GM12878 (cell line): ENCODE data around the gene RASGRF1. TPM values are rescaled to one million over a fixed set of nuclear protein-coding genes. Genes with fewer than 3 reads are reported as not detected.

Source experiments
- ATAC-seq: fragments of 200-7000 bp; cut with Tn5 transposase; 3 replicates; pipeline ENCODE4 v1.9.1; 2020; ENCODE audit warnings: mild to moderate bottlenecking, moderate library complexity
- BruUV-seq: library from RNA; stranded (reverse); fragments of 400-500 nt; replicated peaks from 2 replicates; lab custom pipeline; 2021; lab: Mats Ljungman, UMichigan
- CTCF ChIA-PET: fragments of 300-600 bp; sonication (Branson Sonifier 250); formaldehyde crosslinking; extraction: SDS; loops from one replicate; lab custom pipeline; 2021; ENCODE audit warnings: inconsistent platforms; lab: Yijun Ruan, JAX
- POLR2A ChIA-PET: fragments of 350-600 bp; formaldehyde crosslinking; extraction: SDS; loops from one replicate; lab custom pipeline; 2021; ENCODE audit warnings: inconsistent platforms; lab: Charles Lee
- RAD21 ChIA-PET: fragments of 300-600 bp; sonication (Branson Sonifier 250); formaldehyde crosslinking; loops from one replicate; lab custom pipeline; 2023; ENCODE audit warnings: antibody characterized with exemption; ENCODE audit not compliant: unreplicated experiment; lab: Charles Lee
- SMC1A ChIA-PET: fragments of 300-600 bp; sonication (Branson Sonifier 250); formaldehyde crosslinking; loops from one replicate; lab custom pipeline; 2023; ENCODE audit not compliant: unreplicated experiment, uncharacterized antibody; lab: Charles Lee
- DNase-seq: peaks from one replicate; pipeline ENCODE4 v3.0.0-alpha.2; 2011; ENCODE audit warnings: low read depth, low spot score
- FAIRE-seq: peaks from 3 replicates; lab custom pipeline; 2011; peaks lifted over from hg19 to GRCh38; lab: Jason Lieb, UNC
- H2AFZ ChIP-seq: 2 replicates; pipeline ENCODE4 v1.6.0; 2011; ENCODE audit warnings: low read depth, low read length, control low read depth; ENCODE audit not compliant: control insufficient read depth
- H3K27ac ChIP-seq: 2 replicates; pipeline ENCODE4 v1.5.1; 2011; ENCODE audit warnings: control low read depth; ENCODE audit not compliant: control insufficient read depth, insufficient read depth
- H3K27me3 ChIP-seq, 2 experiments: replicated peaks in 1 of 2; 2 replicates each; pipeline versions ENCODE4 v1.6.0 to v1.6.1; 2011; ENCODE audit warnings: low read length in 1 of 2; ENCODE audit not compliant: control insufficient read depth in 2 of 2, insufficient read depth in 2 of 2
- H3K36me3 ChIP-seq, 2 experiments: 2 replicates each; pipeline ENCODE4 v1.5.1; 2011; ENCODE audit warnings: low read length in 1 of 2; ENCODE audit not compliant: control insufficient read depth in 2 of 2, insufficient read depth in 2 of 2
- H3K4me1 ChIP-seq: 2 replicates; pipeline ENCODE4 v1.6.1; 2011; ENCODE audit warnings: mild to moderate bottlenecking, low read length, moderate library complexity, mixed read lengths; ENCODE audit not compliant: control insufficient read depth, insufficient read depth
- H3K4me2 ChIP-seq: 2 replicates; pipeline ENCODE4 v1.6.0; 2011; ENCODE audit warnings: control low read depth; ENCODE audit not compliant: control insufficient read depth, insufficient read depth
- H3K4me3 ChIP-seq: fragments of 200-600 bp; sonication (generic); 2 replicates; pipeline ENCODE4 v1.5.1; 2016
- H3K79me2 ChIP-seq: 2 replicates; pipeline ENCODE4 v1.6.0; 2011; ENCODE audit warnings: low read length; ENCODE audit not compliant: control insufficient read depth, insufficient read depth
- H3K9ac ChIP-seq: 2 replicates; pipeline ENCODE4 v1.8.0; 2011; ENCODE audit warnings: low read length, control low read depth, mixed read lengths; ENCODE audit not compliant: control insufficient read depth, insufficient read depth
- H3K9me3 ChIP-seq: replicated peaks from 3 replicates; pipeline ENCODE4 v1.5.1; 2011; ENCODE audit warnings: mild to moderate bottlenecking, low read length; ENCODE audit not compliant: control insufficient read depth, insufficient read depth
- H4K20me1 ChIP-seq: 2 replicates; pipeline ENCODE4 v1.6.0; 2011; ENCODE audit not compliant: control insufficient read depth, insufficient read depth
- BRCA1 ChIP-seq: IDR thresholded peaks from 2 replicates; pipeline ENCODE4 v1.6.1; 2011; ENCODE audit warnings: low read depth, low read length, improper control_type of control experiment
- CEBPB ChIP-seq, 2 experiments: fragments of 150-350 bp in 1 of 2; IDR thresholded peaks; 2 replicates each; pipeline ENCODE4 v1.6.1; 2012 to 2014; ENCODE audit warnings: low read depth in 2 of 2, low read length in 2 of 2, borderline replicate concordance in 1 of 2, inconsistent platforms in 1 of 2
- CREB1 ChIP-seq: IDR thresholded peaks from 2 replicates; pipeline ENCODE4 v1.6.1; 2012; ENCODE audit warnings: low read depth, mild to moderate bottlenecking, inconsistent platforms
- ESRRA ChIP-seq: IDR thresholded peaks from 2 replicates; pipeline ENCODE4 v1.6.1; 2012; ENCODE audit warnings: mild to moderate bottlenecking, low read length, improper control_type of control experiment
- IRF4 ChIP-seq: IDR thresholded peaks from 2 replicates; pipeline ENCODE4 v1.6.1; 2011; ENCODE audit warnings: low read depth, low read length
- JUNB ChIP-seq: IDR thresholded peaks from 2 replicates; pipeline ENCODE4 v1.6.1; 2016; ENCODE audit warnings: antibody characterized with exemption, mild to moderate bottlenecking
- MYC ChIP-seq: IDR thresholded peaks from 2 replicates; pipeline ENCODE4 v1.6.1; 2011; ENCODE audit warnings: mild to moderate bottlenecking, low read length, moderate library complexity, inconsistent platforms; ENCODE audit not compliant: insufficient read depth, insufficient replicate concordance, insufficient read length, severe bottlenecking
- NFYA ChIP-seq: IDR thresholded peaks from 2 replicates; pipeline ENCODE4 v1.6.1; 2011; ENCODE audit warnings: low read depth, mild to moderate bottlenecking, low read length, improper control_type of control experiment, borderline replicate concordance
- RELA ChIP-seq: fragments of 450-650 bp; IDR thresholded peaks from 2 replicates; pipeline ENCODE4 v1.8.0; 2014; ENCODE audit warnings: borderline replicate concordance; ENCODE audit not compliant: partially characterized antibody
- ZNF687 ChIP-seq: fragments of 450-650 bp; IDR thresholded peaks from 2 replicates; pipeline ENCODE4 v1.6.1; 2017; ENCODE audit warnings: mild to moderate bottlenecking, moderate library complexity
- WGBS: methylation state at CpG from one replicate; pipeline ENCODE4 v1.1.6; 2016; ENCODE audit warnings: low lambda C conversion rate; ENCODE audit not compliant: insufficient replicate concordance, insufficient coverage; ENCODE audit errors: missing lambda C conversion rate; 5-methylcytosine and 5-hydroxymethylcytosine counted together
- in situ Hi-C: fragments of 300-500 bp; cut with MboI; formaldehyde crosslinking; loops from 9 replicates; pipeline ENCODE4 v1.14.3; 2018; ENCODE audit warnings: mixed read lengths
- intact Hi-C: fragments of 100-400 bp; cut with micrococcal nuclease; formaldehyde crosslinking; loops from one replicate; pipeline ENCODE4 v1.14.2; 2022; ENCODE audit not compliant: unreplicated experiment
- polyA plus RNA-seq, 11 experiments: library from polyadenylated mRNA; depleted of rRNA in 4 of 11; unstranded in 6 of 11; stranded (reverse) in 5 of 11; fragments of >200 nt; fragmentation: Nextera tagmentation in 4 of 11; fragmentation: Illumina TruSeq in 1 of 11; extraction: Ambion mirVana in 4 of 11; extraction: Trizol in 1 of 11; gene quantifications; 1 replicate in 1 of 11; 2 replicates in 10 of 11; pipeline versions ENCODE4 v1.2.1 to v1.2.3, GENCODE V29; 2011 to 2016; ENCODE audit warnings: inconsistent platforms in 2 of 11, missing spikeins in 2 of 11, low read depth in 1 of 11
- total RNA-seq, 4 experiments: library from RNA; depleted of rRNA in 3 of 4; stranded (reverse); fragments of >200 nt in 3 of 4; fragmentation: Illumina TruSeq in 1 of 4; extraction: Trizol in 1 of 4; gene quantifications; 2 replicates each; pipeline versions ENCODE4 v1.2.1 to v1.2.3, GENCODE V29; 2013 to 2021

The RASGRF1 gene
- total and polyA plus RNA-seq, 10 of the 15 experiments (the other 5 are each of a cell fraction or from before 2014, with no cell fraction given), result 0.20 to 1.9 (median 0.86) TPM

GRCh38 chr15:78950902-78951840 lies 139.4 kb downstream of the RASGRF1 start (continued):
- no peak for TF ChIP-seq IRF4

- 91% methylated on average over 9 of the region's 9 CpGs for WGBS
- Histone ChIP-seq H4K20me1 (no peaks in the 10 kb centered on the region), H2AFZ (no peak overlapping the region), H3K9ac (no peak overlapping the region), H3K79me2 (no peaks in the 10 kb centered on the region)
- CTCF ChIA-PET, result interaction anchor here (1.6 kb wide), 1 partner anchor 50 kb away, joined by 3 read pairs; no protein-coding TSS in a partner anchor
- DNase-seq, result no peak
- TF ChIP-seq RELA (no peak), ESRRA (no peak)
- TF ChIP-seq, all 136 proteins: peak for 0
- no peak for ATAC-seq
- FAIRE-seq, result no peak
- Histone ChIP-seq H3K27me3 (no peaks in the 10 kb centered on the region; a peak in 1 of 4 replicates), H3K4me2 (no peak overlapping the region), H3K27ac (no peak overlapping the region), H3K36me3 (no peaks in the 10 kb centered on the region), H3K4me3 (no peak overlapping the region), H3K9me3 (no peaks in the 10 kb centered on the region), H3K4me1 (peaks cover 12% of the 10 kb centered on the region)
- in situ Hi-C loops, result no loop called here
- SMC1A ChIA-PET, result interaction anchor here (0.6 to 1.6 kb wide), 3 partner anchors 8 to 28 kb away, joined by 4 to 5 read pairs (median 5); no protein-coding TSS in a partner anchor
- intact Hi-C loops, result no loop called here
- RAD21 ChIA-PET, result interaction anchor here (1.4 kb wide), 1 partner anchor 27 kb away, joined by 3 read pairs; no protein-coding TSS in a partner anchor
- POLR2A ChIA-PET, result no interaction called here
- BruUV-seq, result no TSS peak
These were observed 140.2 kb downstream of the RASGRF1 start for GRCh38 chr15:78950343-78950742.

- Histone ChIP-seq H3K36me3 (no peaks in the 10 kb centered on the region), H3K27me3 (no peaks in the 10 kb centered on the region; a peak in 1 of 4 replicates), H3K27ac (no peak overlapping the region), H2AFZ (no peak overlapping the region), H4K20me1 (no peaks in the 10 kb centered on the region), H3K9me3 (no peaks in the 10 kb centered on the region), H3K4me1 (peaks cover 12% of the 10 kb centered on the region), H3K79me2 (peaks cover 8% of the 10 kb centered on the region), H3K4me3 (no peak overlapping the region), H3K4me2 (no peak overlapping the region), H3K9ac (no peak overlapping the region)
- 9% methylated on average over 1 of the region's 1 CpG for WGBS
- BruUV-seq, result no TSS peak
- ATAC-seq (no peak), DNase-seq (no peak), FAIRE-seq (no peak)
- ChIA-PET CTCF (interaction anchor here (1.6 kb wide), 1 partner anchor 51 kb away, joined by 3 read pairs; no protein-coding TSS in a partner anchor), RAD21 (no interaction called here), POLR2A (no interaction called here), SMC1A (interaction anchor here (1.6 kb wide), 2 partner anchors 11 to 29 kb away, joined by 3 to 5 read pairs; no protein-coding TSS in a partner anchor)
- in situ Hi-C loops, result no loop called here
- intact Hi-C loops, result no loop called here
- TF ChIP-seq NFYA (no peak), CREB1 (no peak), MYC (no peak), JUNB (no peak), BRCA1 (no peak), CEBPB (IDR thresholded peaks at IDR 0.05; ENCODE audit: borderline replicate concordance in 1 of 2, low read depth in 2 of 2, low read length in 2 of 2) (no peak), ZNF687 (no peak)
These were observed 141.1 kb downstream of the RASGRF1 start for GRCh38 chr15:78949461-78949860.
